BLaER1 (cell line): ENCODE measurements around the gene IL32.

Experiments used
- H3K27ac ChIP-seq: shearing (Covaris generic); formaldehyde crosslinking; 2 replicates; pipeline ENCODE4 v1.8.1; 2022
- H3K27me3 ChIP-seq: shearing (Covaris generic); formaldehyde crosslinking; 2 replicates; pipeline ENCODE4 v1.8.1; 2022
- H3K36me3 ChIP-seq: shearing (Covaris generic); formaldehyde crosslinking; 2 replicates; pipeline ENCODE4 v1.8.1; 2022
- H3K4me1 ChIP-seq: shearing (Covaris generic); formaldehyde crosslinking; 2 replicates; pipeline ENCODE4 v1.8.1; 2022
- H3K4me2 ChIP-seq: shearing (Covaris generic); formaldehyde crosslinking; 2 replicates; pipeline ENCODE4 v1.8.1; 2022
- H3K4me3 ChIP-seq: shearing (Covaris generic); formaldehyde crosslinking; 2 replicates; pipeline ENCODE4 v1.8.1; 2022
- H3K9ac ChIP-seq: shearing (Covaris generic); formaldehyde crosslinking; 2 replicates; pipeline ENCODE4 v1.8.1; 2022
- H3K9me3 ChIP-seq: shearing (Covaris generic); formaldehyde crosslinking; 2 replicates; pipeline ENCODE4 v1.8.1; 2022
- H4K20me1 ChIP-seq: shearing (Covaris generic); formaldehyde crosslinking; 2 replicates; pipeline ENCODE4 v1.8.1; 2022
- Cebpa-rat ChIP-seq: shearing (Covaris generic); IDR thresholded peaks from 2 replicates; pipeline ENCODE4 v1.8.1; 2022

IL32 gene

GRCh38 chr16:3022208-3022683 lies 43.2 kb upstream of the IL32 start:
- Histone ChIP-seq H3K4me3 (no peak overlapping the region), H3K27me3 (peaks cover 30% of the 10 kb centered on the region), H3K4me1 (peaks cover 67% of the 10 kb centered on the region), H3K36me3 (peaks cover 20% of the 10 kb centered on the region), H3K9me3 (no peaks in the 10 kb centered on the region), H3K9ac (no peak overlapping the region), H3K4me2 (peak overlapping the region; percentile 99), H3K27ac (no peak overlapping the region), H4K20me1 (peaks cover 52% of the 10 kb centered on the region)
- TF ChIP-seq Cebpa-rat = no peak

- H3K4me1 ChIP-seq = peaks cover 72% of the 10 kb centered on the region
These were observed 42.6 kb upstream of the IL32 start for GRCh38 chr16:3022684-3023414.

DNA sequence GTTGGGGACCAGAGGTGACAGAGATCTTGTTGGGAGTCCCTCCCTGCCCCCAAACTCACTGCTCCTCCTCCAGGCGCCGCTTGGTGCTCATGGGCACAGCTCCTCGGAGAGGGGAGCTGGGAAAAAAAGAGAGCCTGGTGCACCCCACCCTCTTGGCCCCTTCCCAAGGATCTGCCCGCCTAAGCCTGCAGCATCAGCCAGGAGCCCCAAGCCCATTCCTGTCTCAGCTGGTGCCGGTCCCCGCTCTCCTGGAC lies 42.1 kb upstream of the IL32 start:
- Histone ChIP-seq H3K4me3 (peak overlapping the region; percentile 79), H4K20me1 (peaks cover 60% of the 10 kb centered on the region), H3K36me3 (peaks cover 23% of the 10 kb centered on the region), H3K27me3 (peaks cover 26% of the 10 kb centered on the region), H3K4me2 (peak overlapping the region; percentile 99), H3K9me3 (no peaks in the 10 kb centered on the region), H3K9ac (peak overlapping the region; percentile 96), H3K27ac (peak overlapping the region; percentile 99), H3K4me1 (peaks cover 70% of the 10 kb centered on the region)
- no peak for TF ChIP-seq Cebpa-rat

More at GRCh38 chr16:3022684-3023414, 42.6 kb upstream of the IL32 start:
- peak overlapping the region; percentile 99; the same call in 1 of the 2 replicates for H3K27ac ChIP-seq
- TF ChIP-seq Cebpa-rat = no peak
- peak overlapping the region; percentile 99 for H3K4me2 ChIP-seq
- peaks cover 58% of the 10 kb centered on the region for H4K20me1 ChIP-seq
- no peaks in the 10 kb centered on the region for H3K9me3 ChIP-seq
- H3K36me3 ChIP-seq = peaks cover 23% of the 10 kb centered on the region
- H3K9ac ChIP-seq = peak overlapping the region; percentile 96; the same call in 1 of the 2 replicates
- H3K27me3 ChIP-seq = peaks cover 29% of the 10 kb centered on the region
- peak overlapping the region; percentile 79 for H3K4me3 ChIP-seq

DNA sequence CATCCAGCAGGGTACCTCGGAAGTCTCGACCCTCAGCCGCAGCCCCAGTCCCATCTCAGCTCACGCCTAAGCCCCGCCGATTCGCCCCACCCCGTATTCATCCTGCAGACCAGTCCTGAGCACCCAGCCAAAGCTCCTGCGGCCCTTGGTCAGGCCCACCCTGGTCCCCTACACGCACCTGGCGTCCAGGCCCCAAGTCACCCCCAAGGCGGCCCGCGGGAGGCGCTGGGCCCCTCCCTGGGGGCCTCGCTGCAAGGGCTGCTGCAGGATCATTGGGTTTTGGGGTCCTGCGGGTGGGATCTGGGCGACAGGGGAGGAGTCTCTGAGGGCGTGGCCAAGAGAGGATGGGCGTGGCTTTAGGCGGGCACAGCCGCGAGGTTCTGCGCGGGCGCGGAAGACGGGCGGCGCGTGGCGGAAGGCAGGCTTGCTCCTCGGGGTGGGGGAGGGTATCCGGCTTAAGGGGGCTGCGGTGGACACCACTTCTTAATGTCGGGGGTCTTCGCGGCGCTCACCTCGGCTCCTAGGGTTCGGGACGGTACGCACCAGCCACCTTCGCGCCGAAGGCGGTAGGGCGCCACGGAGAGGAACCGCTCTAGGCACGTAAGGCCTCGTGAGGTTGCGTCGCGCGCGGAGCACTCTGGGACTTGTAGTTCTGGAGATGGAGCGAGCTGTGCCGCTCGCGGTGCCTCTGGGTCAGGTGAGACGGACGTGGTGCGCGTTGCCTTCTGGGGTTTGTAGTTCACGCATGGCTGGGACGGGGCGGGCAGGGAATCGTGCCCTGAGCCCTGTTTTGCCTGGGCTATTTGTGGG lies 41.6 kb upstream of the IL32 start, which contains the start of the genes HCFC1R1 and THOC6:
Gene HCFC1R1, minus strand, starts transcription at position 274 of the 810 bp plus-strand sequence. Its CDS starts 1 bp downstream, at position 273.
Gene THOC6, plus strand, starts transcription at position 367 of the 810 bp plus-strand sequence. Its CDS starts 292 bp downstream, at position 659.
- Histone ChIP-seq H3K27ac (peak within 1 kb of the TSS; percentile 99), H4K20me1 (peaks cover 66% of the 10 kb centered on the region), H3K27me3 (peaks cover 26% of the 10 kb centered on the region), H3K9ac (peak within 1 kb of the TSS; percentile 96), H3K4me1 (peaks cover 75% of the 10 kb centered on the region), H3K36me3 (peaks cover 23% of the 10 kb centered on the region), H3K9me3 (no peaks in the 10 kb centered on the region), H3K4me3 (peak within 1 kb of the TSS; percentile 79), H3K4me2 (peak within 1 kb of the TSS; percentile 99)
- TF ChIP-seq Cebpa-rat = no peak

DNA sequence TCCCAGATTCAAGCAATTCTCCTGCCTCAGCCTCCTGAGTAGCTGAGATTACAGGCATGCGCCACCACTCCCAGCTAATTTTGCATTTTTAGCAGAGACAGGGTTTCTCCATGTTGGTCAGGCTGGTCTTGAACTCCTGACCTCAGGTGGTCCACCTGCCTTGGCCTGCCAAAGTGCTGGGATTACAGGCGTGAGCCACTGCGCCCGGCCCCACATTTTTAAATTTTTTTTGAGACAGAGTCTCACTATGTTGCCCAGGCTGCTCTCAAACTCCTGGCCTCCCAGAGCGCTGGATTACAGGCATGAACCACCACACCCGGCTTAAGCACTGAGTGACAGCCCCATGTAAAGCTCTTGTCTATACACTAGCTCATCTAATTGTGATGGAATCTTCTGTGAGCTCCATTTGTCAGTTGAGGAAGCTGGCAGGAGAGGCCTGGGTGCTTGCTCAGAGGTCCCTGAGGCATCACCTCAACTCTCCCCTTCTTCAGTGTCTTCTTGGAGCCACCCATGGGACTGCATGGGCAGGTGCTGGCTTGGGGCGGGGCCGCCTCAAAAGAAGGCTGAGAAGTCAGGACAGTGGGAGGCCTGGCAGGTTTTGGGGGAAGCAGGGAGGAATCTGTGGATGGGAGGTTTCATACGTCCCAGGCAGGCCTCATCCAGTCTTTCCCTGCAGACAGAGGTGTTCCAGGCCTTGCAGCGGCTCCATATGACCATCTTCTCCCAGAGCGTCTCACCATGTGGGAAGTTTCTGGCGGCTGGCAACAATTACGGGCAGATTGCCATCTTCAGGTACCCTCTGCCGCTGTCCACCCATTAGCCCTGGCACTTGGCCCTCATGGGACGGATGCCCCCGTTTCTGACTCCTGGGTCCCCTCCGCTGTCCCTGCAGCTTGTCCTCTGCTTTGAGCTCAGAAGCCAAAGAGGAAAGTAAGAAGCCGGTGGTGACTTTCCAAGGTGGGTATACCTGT lies 40.1 kb upstream of the IL32 start:
- H3K36me3 ChIP-seq = peaks cover 23% of the 10 kb centered on the region
- H3K4me1 ChIP-seq = peaks cover 79% of the 10 kb centered on the region
- TF ChIP-seq Cebpa-rat = no peak
- H3K9me3 ChIP-seq = no peaks in the 10 kb centered on the region
- H3K27me3 ChIP-seq = peaks cover 37% of the 10 kb centered on the region
- peaks cover 80% of the 10 kb centered on the region for H4K20me1 ChIP-seq
- no peak overlapping the region for H3K4me3 ChIP-seq
- no peak overlapping the region for H3K27ac ChIP-seq
- H3K4me2 ChIP-seq = peak overlapping the region; percentile 99
- H3K9ac ChIP-seq = no peak overlapping the region

GRCh38 chr16:3026003-3026378 lies 39.4 kb upstream of the IL32 start:
- Histone ChIP-seq H3K4me1 (peaks cover 72% of the 10 kb centered on the region), H3K9ac (no peak overlapping the region), H3K36me3 (peaks cover 23% of the 10 kb centered on the region), H3K27ac (no peak overlapping the region), H3K4me2 (no peak overlapping the region), H3K27me3 (peaks cover 37% of the 10 kb centered on the region), H3K4me3 (no peak overlapping the region), H3K9me3 (no peaks in the 10 kb centered on the region), H4K20me1 (peaks cover 87% of the 10 kb centered on the region)
- TF ChIP-seq Cebpa-rat = no peak

GRCh38 chr16:3026609-3027488 lies 38.6 kb upstream of the IL32 start:
- Histone ChIP-seq H3K4me2 (peak overlapping the region; percentile 87), H4K20me1 (peaks cover 85% of the 10 kb centered on the region), H3K4me1 (peaks cover 64% of the 10 kb centered on the region), H3K27me3 (peaks cover 37% of the 10 kb centered on the region), H3K4me3 (no peak overlapping the region), H3K27ac (no peak overlapping the region), H3K9ac (no peak overlapping the region), H3K36me3 (peaks cover 23% of the 10 kb centered on the region), H3K9me3 (no peaks in the 10 kb centered on the region)
- no peak for TF ChIP-seq Cebpa-rat

- Histone ChIP-seq H4K20me1 (peaks cover 85% of the 10 kb centered on the region), H3K27me3 (peaks cover 43% of the 10 kb centered on the region), H3K4me1 (peaks cover 58% of the 10 kb centered on the region), H3K4me3 (no peak overlapping the region), H3K27ac (no peak overlapping the region), H3K9ac (no peak overlapping the region), H3K4me2 (peak overlapping the region; percentile 87), H3K36me3 (peaks cover 23% of the 10 kb centered on the region), H3K9me3 (no peaks in the 10 kb centered on the region)
- TF ChIP-seq Cebpa-rat = no peak
These were observed 38.0 kb upstream of the IL32 start for GRCh38 chr16:3027489-3027795.
